Suprapubic skin (tissue), 4 donors: Measurements from ENCODE around the gene ESRRG. TPM values are rescaled to one million over a fixed set of nuclear protein-coding genes. Genes with fewer than 3 reads are reported as not detected.

Experiments
- DNase-seq, 2 donors: peaks; one replicate each; pipeline ENCODE4 v3.0.0-alpha.2; 2019; ENCODE audit warnings: low spot score in 2 of 2
- H3K27ac ChIP-seq: fragments of 200-600 bp; sonication (generic); one replicate; pipeline ENCODE4 v1.5.1; 2019
- H3K27me3 ChIP-seq: fragments of 200-600 bp; sonication (generic); one replicate; pipeline ENCODE4 v1.5.1; 2019
- H3K36me3 ChIP-seq: fragments of 200-600 bp; sonication (generic); one replicate; pipeline ENCODE4 v1.5.1; 2019
- H3K4me1 ChIP-seq: fragments of 200-600 bp; sonication (generic); one replicate; pipeline ENCODE4 v1.5.1; 2019
- H3K4me3 ChIP-seq: fragments of 200-600 bp; sonication (generic); one replicate; pipeline ENCODE4 v1.5.1; 2019; ENCODE audit warnings: mild to moderate bottlenecking
- H3K9me3 ChIP-seq: fragments of 200-600 bp; sonication (generic); one replicate; pipeline ENCODE4 v1.5.1; 2019
- EP300 ChIP-seq: sonication (generic); formaldehyde crosslinking; IDR thresholded peaks from one replicate; pipeline ENCODE4 v1.6.1; 2017; ENCODE audit warnings: antibody characterized with exemption
- POLR2A ChIP-seq, 2 donors: fragments of 450-650 bp; IDR thresholded peaks; one replicate each; pipeline ENCODE4 v1.6.1; 2017; ENCODE audit warnings: antibody characterized with exemption in 2 of 2, mild to moderate bottlenecking in 2 of 2, moderate library complexity in 2 of 2
- POLR2AphosphoS5 ChIP-seq, 3 donors: sonication (generic); formaldehyde crosslinking; IDR thresholded peaks; one replicate each; pipeline ENCODE4 v1.6.1; 2017; ENCODE audit warnings: antibody characterized with exemption in 3 of 3
- WGBS: methylation state at CpG from one replicate; pipeline ENCODE4 v1.1.5; 2018; 5-methylcytosine and 5-hydroxymethylcytosine counted together
- total RNA-seq, 4 donors: library from RNA; depleted of rRNA; stranded (reverse); fragments of >200 nt; gene quantifications; one replicate each; pipeline ENCODE4 v1.1.0, GENCODE V29; 2016
- TF ChIP-seq, protein P1 (sequence below), 2 donors: fragments of 200-600 bp in 1 of 2; fragments of 450-650 bp in 1 of 2; sonication (generic) in 1 of 2; IDR thresholded peaks; one replicate each; pipeline ENCODE4 v1.5.1; 2016 to 2019; ENCODE audit warnings: antibody characterized with exemption in 2 of 2, mild to moderate bottlenecking in 1 of 2, moderate library complexity in 1 of 2

The ESRRG gene
- total RNA-seq, 4 donors from 2014 or later: 2.8 to 10.1 (median 4.6) TPM

DNA sequence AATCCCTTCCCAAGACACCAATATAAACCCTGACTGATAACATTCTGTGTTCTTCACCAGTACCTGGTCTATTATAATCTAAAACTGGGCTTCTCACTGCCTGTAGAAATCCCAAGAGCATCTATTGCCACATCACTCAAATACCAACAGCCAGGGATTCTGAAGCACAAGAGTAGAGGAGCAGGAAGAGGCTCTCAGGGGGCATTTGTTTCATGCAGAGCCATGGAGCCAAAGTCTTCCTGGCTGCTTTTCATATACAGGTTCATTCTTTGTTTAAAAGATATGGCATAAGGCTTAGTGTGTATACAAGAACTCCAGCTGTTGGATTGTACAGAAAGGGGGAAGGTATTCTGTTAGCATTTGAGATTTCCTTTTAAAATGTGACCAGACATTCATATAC is 261.8 kb downstream of the ESRRG start:
- H3K27ac ChIP-seq: no peak overlapping the region
- H3K27me3 ChIP-seq: no peaks in the 10 kb centered on the region
- H3K36me3 ChIP-seq: no peaks in the 10 kb centered on the region
- H3K4me3 ChIP-seq: no peak overlapping the region
- H3K4me1 ChIP-seq: no peaks in the 10 kb centered on the region
- H3K9me3 ChIP-seq: no peaks in the 10 kb centered on the region
- DNase-seq: no peak
- TF ChIP-seq POLR2AphosphoS5 (IDR thresholded peaks at IDR 0.05) (no peak), POLR2A (IDR thresholded peaks at IDR 0.05) (no peak)

DNA sequence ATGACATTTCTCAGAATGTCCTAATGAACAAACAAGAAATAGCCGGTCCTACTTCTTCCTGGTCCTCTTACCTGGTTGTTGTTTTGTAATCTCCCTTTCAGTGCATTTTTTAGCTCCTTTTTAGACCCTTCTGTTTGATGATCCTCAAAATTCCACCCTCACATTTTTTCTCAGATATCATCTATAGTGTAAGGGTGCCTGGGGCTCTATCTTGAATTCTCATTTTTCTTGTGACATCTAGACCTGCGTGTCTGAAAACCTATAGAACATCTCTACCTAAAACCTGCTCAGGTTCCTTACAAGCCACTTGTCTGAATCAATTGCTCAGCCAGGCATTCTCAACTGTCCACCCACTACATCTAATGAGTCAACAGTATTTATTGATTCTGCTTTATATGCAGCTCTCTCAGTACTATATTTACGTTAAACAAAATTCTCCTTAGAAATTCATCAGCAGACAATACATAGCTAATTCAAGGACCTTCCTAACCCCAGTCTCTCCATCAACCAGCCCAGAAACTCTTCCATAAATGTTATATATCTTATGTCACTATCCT is 263.5 kb downstream of the ESRRG start:
- DNase-seq: no peak
- no peaks in the 10 kb centered on the region for H3K4me1 ChIP-seq
- H3K27me3 ChIP-seq: no peaks in the 10 kb centered on the region
- no peaks in the 10 kb centered on the region for H3K36me3 ChIP-seq
- WGBS: 66% methylated on average over 3 of the region's 3 CpGs
- H3K4me3 ChIP-seq: no peak overlapping the region
- no peak overlapping the region for H3K27ac ChIP-seq
- H3K9me3 ChIP-seq: no peaks in the 10 kb centered on the region
- TF ChIP-seq, protein P1, sequence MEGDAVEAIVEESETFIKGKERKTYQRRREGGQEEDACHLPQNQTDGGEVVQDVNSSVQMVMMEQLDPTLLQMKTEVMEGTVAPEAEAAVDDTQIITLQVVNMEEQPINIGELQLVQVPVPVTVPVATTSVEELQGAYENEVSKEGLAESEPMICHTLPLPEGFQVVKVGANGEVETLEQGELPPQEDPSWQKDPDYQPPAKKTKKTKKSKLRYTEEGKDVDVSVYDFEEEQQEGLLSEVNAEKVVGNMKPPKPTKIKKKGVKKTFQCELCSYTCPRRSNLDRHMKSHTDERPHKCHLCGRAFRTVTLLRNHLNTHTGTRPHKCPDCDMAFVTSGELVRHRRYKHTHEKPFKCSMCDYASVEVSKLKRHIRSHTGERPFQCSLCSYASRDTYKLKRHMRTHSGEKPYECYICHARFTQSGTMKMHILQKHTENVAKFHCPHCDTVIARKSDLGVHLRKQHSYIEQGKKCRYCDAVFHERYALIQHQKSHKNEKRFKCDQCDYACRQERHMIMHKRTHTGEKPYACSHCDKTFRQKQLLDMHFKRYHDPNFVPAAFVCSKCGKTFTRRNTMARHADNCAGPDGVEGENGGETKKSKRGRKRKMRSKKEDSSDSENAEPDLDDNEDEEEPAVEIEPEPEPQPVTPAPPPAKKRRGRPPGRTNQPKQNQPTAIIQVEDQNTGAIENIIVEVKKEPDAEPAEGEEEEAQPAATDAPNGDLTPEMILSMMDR (IDR thresholded peaks at IDR 0.05): no peak
- TF ChIP-seq POLR2AphosphoS5 (IDR thresholded peaks at IDR 0.05) (no peak), POLR2A (IDR thresholded peaks at IDR 0.05) (no peak), EP300 (no peak)

DNA sequence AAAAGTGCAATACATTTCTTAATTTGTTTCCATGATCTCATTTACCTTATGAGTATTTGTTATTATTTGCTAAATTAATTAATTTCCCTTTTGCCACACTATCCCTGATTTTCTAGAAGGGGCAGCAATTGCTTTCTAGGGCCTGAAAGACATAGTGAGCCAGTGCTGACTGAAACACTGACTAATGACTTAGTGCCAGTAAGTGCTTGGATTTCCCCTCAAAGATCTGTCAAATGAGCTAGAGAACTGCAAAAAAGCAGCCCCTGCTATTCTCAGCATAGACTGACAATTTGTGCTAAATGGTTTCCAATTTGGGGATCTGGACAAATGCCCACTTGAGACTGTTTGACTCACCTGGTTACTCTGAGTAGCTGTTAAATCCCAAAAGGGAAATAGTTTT is 264.4 kb downstream of the ESRRG start:
- Histone ChIP-seq H3K27ac (no peak overlapping the region), H3K27me3 (no peaks in the 10 kb centered on the region), H3K36me3 (no peaks in the 10 kb centered on the region), H3K4me1 (no peaks in the 10 kb centered on the region), H3K9me3 (no peaks in the 10 kb centered on the region), H3K4me3 (no peak overlapping the region)
- DNase-seq: no peak
- TF ChIP-seq EP300 (no peak), POLR2AphosphoS5 (IDR thresholded peaks at IDR 0.05) (no peak), POLR2A (IDR thresholded peaks at IDR 0.05) (no peak)
- TF ChIP-seq, protein P1 (IDR thresholded peaks at IDR 0.05): no peak

DNA sequence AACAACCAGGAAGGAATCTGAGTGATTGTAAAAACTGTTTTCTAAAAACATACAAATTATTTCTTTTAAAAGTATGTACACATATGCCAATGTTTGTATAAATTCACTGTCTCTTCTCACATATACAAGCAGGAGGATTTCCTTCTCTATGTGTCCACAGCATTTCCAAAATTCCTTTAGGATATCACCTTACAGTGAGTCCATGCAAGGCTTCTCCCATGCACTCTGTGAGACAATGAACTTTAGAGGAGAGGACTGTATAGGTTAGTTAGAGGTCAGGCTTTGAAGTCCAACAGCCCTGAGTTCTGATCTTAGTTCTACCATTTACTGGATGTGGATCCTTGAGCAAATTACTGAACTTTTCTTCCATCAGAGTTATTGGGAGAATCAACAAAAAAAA is 265.9 kb downstream of the ESRRG start:
- Histone ChIP-seq H3K27ac (no peak overlapping the region), H3K36me3 (no peaks in the 10 kb centered on the region), H3K4me1 (no peaks in the 10 kb centered on the region), H3K9me3 (no peaks in the 10 kb centered on the region), H3K4me3 (no peak overlapping the region), H3K27me3 (no peaks in the 10 kb centered on the region)
- TF ChIP-seq POLR2AphosphoS5 (IDR thresholded peaks at IDR 0.05) (no peak), EP300 (no peak), POLR2A (IDR thresholded peaks at IDR 0.05) (no peak)
- TF ChIP-seq, protein P1 (IDR thresholded peaks at IDR 0.05): no peak
- no peak for DNase-seq

DNA sequence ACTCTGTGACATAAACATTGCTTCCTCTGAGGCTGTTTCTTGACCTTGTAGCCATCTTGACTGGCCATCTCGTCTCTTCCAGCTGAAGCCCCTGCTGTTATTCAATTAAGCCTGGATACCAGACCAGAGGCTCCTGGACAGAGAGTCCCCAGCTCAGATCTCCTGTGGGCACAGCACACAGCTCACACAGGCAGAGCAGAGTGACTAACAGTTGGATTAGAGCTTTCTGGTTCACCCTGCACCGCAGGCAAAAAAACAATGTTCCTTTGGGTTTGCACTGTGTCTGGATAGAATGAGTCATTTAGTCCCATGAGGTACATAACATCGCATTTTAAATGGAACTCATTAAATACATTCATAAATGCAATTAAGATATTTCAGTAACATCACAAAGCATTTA is 266.5 kb downstream of the ESRRG start:
- H3K9me3 ChIP-seq: no peaks in the 10 kb centered on the region
- WGBS: 68% methylated on average over 3 of the region's 3 CpGs
- DNase-seq: no peak
- H3K4me3 ChIP-seq: no peak overlapping the region
- no peaks in the 10 kb centered on the region for H3K27me3 ChIP-seq
- H3K4me1 ChIP-seq: no peaks in the 10 kb centered on the region
- H3K36me3 ChIP-seq: no peaks in the 10 kb centered on the region
- TF ChIP-seq POLR2A (IDR thresholded peaks at IDR 0.05) (no peak), POLR2AphosphoS5 (IDR thresholded peaks at IDR 0.05) (no peak), EP300 (no peak)
- TF ChIP-seq, protein P1 (IDR thresholded peaks at IDR 0.05): no peak
- H3K27ac ChIP-seq: no peak overlapping the region

DNA sequence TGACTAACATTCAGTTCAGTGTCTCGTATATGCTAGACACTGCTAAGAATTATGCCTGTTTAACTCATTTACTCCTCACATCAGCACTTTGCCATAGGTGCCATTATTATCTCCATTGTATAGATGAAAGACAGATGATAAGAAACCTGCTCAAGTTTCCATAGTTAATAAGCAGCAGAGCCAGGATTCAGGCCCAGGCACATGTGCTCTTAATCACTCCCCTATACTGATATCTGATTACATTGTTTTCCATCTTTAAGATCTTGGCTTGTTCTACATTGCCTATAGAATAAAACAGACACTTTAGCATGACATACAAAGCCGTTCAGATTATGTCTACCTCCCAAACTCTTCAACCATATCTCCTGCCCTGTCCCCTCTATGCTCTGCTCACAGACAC is 269.5 kb downstream of the ESRRG start:
- no peaks in the 10 kb centered on the region for H3K9me3 ChIP-seq
- no peaks in the 10 kb centered on the region for H3K36me3 ChIP-seq
- WGBS: 35% methylated on average over 2 of the region's 2 CpGs
- H3K27me3 ChIP-seq: no peaks in the 10 kb centered on the region
- H3K4me3 ChIP-seq: no peak overlapping the region
- no peak for TF ChIP-seq POLR2A (IDR thresholded peaks at IDR 0.05)
- TF ChIP-seq POLR2AphosphoS5 (IDR thresholded peaks at IDR 0.05): no peak
- TF ChIP-seq, protein P1 (IDR thresholded peaks at IDR 0.05): no peak
- TF ChIP-seq EP300: no peak
- DNase-seq: no peak
- no peak overlapping the region for H3K27ac ChIP-seq
- H3K4me1 ChIP-seq: no peaks in the 10 kb centered on the region
